Esophagus (tissue), 2 donors: Measurements from ENCODE around the gene ESRRB. TPM values are rescaled to one million over a fixed set of nuclear protein-coding genes. Genes with fewer than 3 reads are reported as not detected.

ENCODE experiments used
- H3K27ac ChIP-seq, 2 donors: one replicate each; pipeline ENCODE4 v1.5.1; 2013; ENCODE audit warnings: low read depth in 2 of 2, mild to moderate bottlenecking in 2 of 2, inconsistent platforms in 1 of 2, low read length in 1 of 2, moderate library complexity in 1 of 2
- H3K27me3 ChIP-seq, 2 donors: one replicate each; pipeline ENCODE4 v1.6.1; 2013; ENCODE audit warnings: low read length in 2 of 2, control low read depth in 1 of 2, mild to moderate bottlenecking in 1 of 2; ENCODE audit not compliant: insufficient read depth in 2 of 2, control insufficient read depth in 1 of 2
- H3K36me3 ChIP-seq, 2 donors: one replicate each; pipeline ENCODE4 v1.6.1; 2013; ENCODE audit warnings: low read length in 1 of 2; ENCODE audit not compliant: control insufficient read depth in 2 of 2, insufficient read depth in 2 of 2
- H3K4me1 ChIP-seq, 2 donors: one replicate each; pipeline ENCODE4 v1.6.1; 2013; ENCODE audit warnings: low read length in 1 of 2; ENCODE audit not compliant: control insufficient read depth in 2 of 2, insufficient read depth in 2 of 2
- H3K4me3 ChIP-seq, 2 donors: one replicate each; pipeline ENCODE4 v1.5.1; 2013; ENCODE audit warnings: low read length in 2 of 2, mild to moderate bottlenecking in 2 of 2, low read depth in 1 of 2, moderate library complexity in 1 of 2
- H3K9me3 ChIP-seq, 2 donors: one replicate each; pipeline ENCODE4 v1.6.1; 2013; ENCODE audit warnings: mild to moderate bottlenecking in 2 of 2, low read depth in 1 of 2, low read length in 1 of 2, moderate library complexity in 1 of 2; ENCODE audit not compliant: control insufficient read depth in 2 of 2, insufficient read depth in 1 of 2
- WGBS, 2 donors: extraction: QIAGEN DNeasy Blood & Tissue Kit; methylation state at CpG; one replicate each; pipeline ENCODE4 v1.1.7; 2013; 5-methylcytosine and 5-hydroxymethylcytosine counted together
- polyA plus RNA-seq, 2 donors: library from polyadenylated mRNA; stranded (reverse); fragments of 200-250 nt; gene quantifications; one replicate each; pipeline ENCODE4 v1.2.3, GENCODE V29; 2013
- donor health status: healthy with polysubstance abuse.
- donor health status: Bipolar disorder and iron deficiency.

ESRRB gene
- polyA plus RNA-seq, 2 donors, result 0.06 TPM; not detected in 1

DNA sequence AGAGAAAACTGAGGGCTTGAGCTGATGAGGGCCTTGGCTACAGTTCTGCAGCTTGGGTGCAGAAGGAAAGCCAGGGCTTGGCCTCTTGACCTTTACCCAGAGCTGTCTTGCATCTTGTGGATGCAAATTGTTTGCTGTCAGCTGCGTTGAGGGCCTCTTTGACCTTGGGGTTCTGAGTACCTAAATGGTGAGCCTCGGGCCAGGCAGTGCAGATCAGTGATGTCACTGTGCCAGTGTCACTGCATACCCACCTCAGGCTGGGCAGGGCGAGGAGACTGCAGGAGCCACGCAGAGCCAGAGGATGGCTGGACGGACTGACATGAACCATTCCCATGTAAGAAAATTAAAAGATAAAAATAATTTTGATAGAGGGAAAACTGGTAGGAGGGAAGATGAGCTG lies 18.6 kb downstream of the ESRRB start:
- Histone ChIP-seq H3K4me1 (no peaks in the 10 kb centered on the region), H3K4me3 (no peak overlapping the region), H3K9me3 (no peaks in the 10 kb centered on the region), H3K27me3 (no peaks in the 10 kb centered on the region), H3K27ac (no peak overlapping the region), H3K36me3 (no peaks in the 10 kb centered on the region)
- WGBS, 2 donors, result 77 to 79% methylated on average over 5 of the region's 5 CpGs

DNA sequence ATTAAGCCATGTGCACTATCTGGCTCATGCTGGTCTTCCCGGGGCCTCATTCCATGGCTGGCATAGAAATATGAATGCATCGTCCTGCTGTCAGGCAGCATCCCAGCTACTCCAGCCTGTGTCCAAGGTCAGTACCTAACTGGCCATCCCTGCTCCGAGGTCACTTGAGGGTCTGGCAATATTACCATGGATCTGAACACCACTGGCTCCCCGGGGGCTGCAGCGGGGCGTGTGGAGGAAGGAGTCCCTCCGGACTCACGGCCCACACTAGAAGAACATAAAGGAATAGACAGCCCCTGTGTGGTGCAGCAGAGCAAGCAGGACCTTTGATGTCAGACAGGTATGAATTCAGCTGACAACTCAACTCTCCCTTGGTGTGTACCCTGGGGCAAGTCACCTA lies 19.2 kb downstream of the ESRRB start:
- Histone ChIP-seq H3K4me3 (no peak overlapping the region), H3K9me3 (no peaks in the 10 kb centered on the region), H3K4me1 (no peaks in the 10 kb centered on the region), H3K36me3 (no peaks in the 10 kb centered on the region), H3K27me3 (no peaks in the 10 kb centered on the region), H3K27ac (no peak overlapping the region)
- 80 to 87% methylated on average over 8 of the region's 8 CpGs for WGBS, 2 donors

DNA sequence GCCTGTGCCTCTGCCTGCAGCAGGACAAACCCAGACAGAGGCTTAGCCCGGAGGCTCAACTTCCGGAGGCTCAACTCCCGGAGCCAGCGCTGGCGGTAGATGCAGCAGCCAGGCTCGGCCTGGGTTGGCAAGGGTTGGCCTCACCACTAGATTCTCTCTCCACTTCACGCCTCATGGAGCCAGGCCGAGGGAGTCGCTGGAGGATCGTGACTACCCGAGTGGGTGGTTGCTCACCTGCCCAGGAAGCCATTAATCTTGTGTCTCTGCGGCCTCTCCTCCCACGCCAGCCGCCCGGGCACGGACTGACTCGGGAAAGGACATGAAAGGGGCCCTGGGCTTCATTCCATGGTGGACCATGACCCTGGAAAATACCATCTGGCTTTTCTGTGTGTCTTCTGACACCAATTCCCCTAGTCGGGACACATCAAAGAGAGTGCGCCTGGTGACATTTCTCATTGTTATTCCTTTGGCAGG lies 20.8 kb downstream of the ESRRB start:
- H3K9me3 ChIP-seq, result no peaks in the 10 kb centered on the region
- WGBS, 2 donors, result 46 to 57% methylated on average over 19 of the region's 19 CpGs

DNA sequence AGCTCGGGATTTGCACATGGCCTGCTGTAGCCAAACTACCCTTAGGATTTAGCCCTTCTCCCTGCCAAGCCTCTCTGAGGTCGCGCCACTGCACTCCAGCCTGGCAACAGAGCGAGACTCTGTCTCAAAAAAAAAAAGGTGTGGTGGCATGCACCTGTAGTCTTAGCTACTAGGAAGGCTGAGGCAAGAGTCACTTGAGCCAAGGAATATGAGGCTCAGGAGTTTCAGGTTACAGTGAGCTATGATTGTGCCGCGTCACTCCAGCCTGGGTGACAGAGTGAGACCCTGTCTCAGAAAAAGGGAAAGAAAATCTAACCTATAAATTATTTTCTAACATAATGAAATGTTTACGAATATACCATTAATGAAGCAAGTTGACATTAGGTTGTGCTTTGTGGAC lies 29.7 kb downstream of the ESRRB start:
- Histone ChIP-seq H3K9me3 (no peaks in the 10 kb centered on the region), H3K27me3 (no peaks in the 10 kb centered on the region), H3K4me3 (no peak overlapping the region), H3K27ac (no peak overlapping the region), H3K4me1 (no peaks in the 10 kb centered on the region), H3K36me3 (no peaks in the 10 kb centered on the region)
- 78 to 80% methylated on average over 7 of the region's 7 CpGs for WGBS, 2 donors

More for the DNA sequence above, 20.8 kb downstream of the ESRRB start:
- no peak overlapping the region for H3K4me3 ChIP-seq
- no peaks in the 10 kb centered on the region for H3K36me3 ChIP-seq
- no peaks in the 10 kb centered on the region for H3K27me3 ChIP-seq
- H3K27ac ChIP-seq, result no peak overlapping the region
- no peaks in the 10 kb centered on the region for H3K4me1 ChIP-seq

DNA sequence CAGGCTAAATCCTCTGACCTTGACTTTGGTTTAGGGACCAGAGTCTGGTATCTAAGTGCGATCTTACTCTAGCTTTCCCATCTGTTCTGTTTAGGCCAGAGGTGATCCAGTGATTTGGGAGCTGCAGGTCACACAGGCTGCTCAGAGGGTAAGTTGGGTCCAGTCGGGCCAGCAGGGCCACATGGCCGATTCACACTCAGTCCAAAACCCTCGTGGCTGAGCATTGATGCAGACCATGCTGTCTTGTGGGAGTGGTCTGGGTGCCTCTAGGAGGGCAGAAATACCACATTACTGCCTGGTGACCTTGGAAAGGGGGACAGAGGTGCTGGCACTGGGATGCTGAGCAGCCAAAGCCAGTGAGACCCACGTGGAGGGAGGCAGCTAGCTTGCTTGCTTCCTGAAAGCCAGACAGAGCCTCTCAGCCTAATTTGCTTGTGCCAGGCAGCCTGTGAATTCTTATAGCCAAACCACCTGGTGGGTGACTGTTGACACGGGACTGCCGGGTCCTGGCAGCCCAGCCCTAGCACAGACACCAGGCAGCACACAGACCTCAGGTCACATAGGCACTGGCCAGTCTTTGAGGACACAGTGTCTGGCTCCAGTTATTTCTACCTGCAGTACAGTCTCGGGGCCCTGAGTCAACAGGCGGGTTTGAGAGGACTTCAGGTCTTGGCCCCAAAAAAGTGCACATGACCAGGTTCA lies 31.7 kb downstream of the ESRRB start:
- Histone ChIP-seq H3K9me3 (no peaks in the 10 kb centered on the region), H3K4me3 (no peak overlapping the region), H3K4me1 (no peaks in the 10 kb centered on the region), H3K27me3 (no peaks in the 10 kb centered on the region), H3K36me3 (no peaks in the 10 kb centered on the region), H3K27ac (no peak overlapping the region)
- 69 to 76% methylated on average over 9 of the region's 9 CpGs for WGBS, 2 donors

DNA sequence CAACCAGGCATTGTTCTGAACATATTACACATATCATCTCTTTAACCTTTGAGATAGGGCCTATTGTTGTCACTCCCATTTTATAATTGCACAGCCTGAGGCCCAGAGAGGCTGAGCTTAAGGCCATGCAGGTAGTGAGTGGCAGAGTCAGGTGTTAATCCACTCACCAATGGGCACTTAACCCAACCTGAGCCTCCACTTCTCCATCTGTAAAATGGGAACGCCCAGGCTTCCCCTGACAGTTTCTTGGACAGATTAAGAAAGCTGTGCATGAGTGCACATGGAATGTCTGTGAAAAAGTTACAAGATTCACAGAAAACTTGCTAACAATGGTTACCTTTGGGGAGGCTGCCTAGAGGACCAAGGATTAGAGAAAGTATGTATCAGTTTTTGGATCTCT lies 32.9 kb downstream of the ESRRB start:
- WGBS, 2 donors, result 83 to 91% methylated on average over 1 of the region's 1 CpG
- no peaks in the 10 kb centered on the region for H3K27me3 ChIP-seq
- H3K4me1 ChIP-seq, result no peaks in the 10 kb centered on the region
- no peak overlapping the region for H3K27ac ChIP-seq
- H3K4me3 ChIP-seq, result no peak overlapping the region
- H3K9me3 ChIP-seq, result no peaks in the 10 kb centered on the region
- no peaks in the 10 kb centered on the region for H3K36me3 ChIP-seq

DNA sequence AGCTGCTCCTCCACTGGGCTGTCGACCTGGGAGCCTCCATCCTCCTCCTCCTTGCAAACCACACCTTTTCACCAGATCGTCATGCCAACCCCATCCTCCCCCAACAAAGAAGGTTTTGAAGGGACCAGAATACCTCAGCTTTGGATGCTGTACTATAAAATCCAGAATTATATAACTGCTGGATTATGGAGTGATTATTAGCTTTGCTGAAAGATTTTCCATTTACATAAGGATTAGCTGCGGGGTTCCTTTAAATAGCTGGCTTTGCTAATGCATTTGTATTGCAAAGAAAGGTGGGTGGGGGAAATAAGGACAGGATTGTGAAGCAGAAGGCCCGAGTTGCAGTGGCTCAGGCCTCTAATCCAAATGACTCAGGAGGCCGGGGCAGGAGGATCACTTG lies 36.6 kb downstream of the ESRRB start:
- 26 to 41% methylated on average over 5 of the region's 5 CpGs for WGBS, 2 donors
- Histone ChIP-seq H3K4me1 (no peaks in the 10 kb centered on the region), H3K27me3 (no peaks in the 10 kb centered on the region), H3K4me3 (no peak overlapping the region), H3K9me3 (no peaks in the 10 kb centered on the region), H3K27ac (no peak overlapping the region), H3K36me3 (no peaks in the 10 kb centered on the region)

DNA sequence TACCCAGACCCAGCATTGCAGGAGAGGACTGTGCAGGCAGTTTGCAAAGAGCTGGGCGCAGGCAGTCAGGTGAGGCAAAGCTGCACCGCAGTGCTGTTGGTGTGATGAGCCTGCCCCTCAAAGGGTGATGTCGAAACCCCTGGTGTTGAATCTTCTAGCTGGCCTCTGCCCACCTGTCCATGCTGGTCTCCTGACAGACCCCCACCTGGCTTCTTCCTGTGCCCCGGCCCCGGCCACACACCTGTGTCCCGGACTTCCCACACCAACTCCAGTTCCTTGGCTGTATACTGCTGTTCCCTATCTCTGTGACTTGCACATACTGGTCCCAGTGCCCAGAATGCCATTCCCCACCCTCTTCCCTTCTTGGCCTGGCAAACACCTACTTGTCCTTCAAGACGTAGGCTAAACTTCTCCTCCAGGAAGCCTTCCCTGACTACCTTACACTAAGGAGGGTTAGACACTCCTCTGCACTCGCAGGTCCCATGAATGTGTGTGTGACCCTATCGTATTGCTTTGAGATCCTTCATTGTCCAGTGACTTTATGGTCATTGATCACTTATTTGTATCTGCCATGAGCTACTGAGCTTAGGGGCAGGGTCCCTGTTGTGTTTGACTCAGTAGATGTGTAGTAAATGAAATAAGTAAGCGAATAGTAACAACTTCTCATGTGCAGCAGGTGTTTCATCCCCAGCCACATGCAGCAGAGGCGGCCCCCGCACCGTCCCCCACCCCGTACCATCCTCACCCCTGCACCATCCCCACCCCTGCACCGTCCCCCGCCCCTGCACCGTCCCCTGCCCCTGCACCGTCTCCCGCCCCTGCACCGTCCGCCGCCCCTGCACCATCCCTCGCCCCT lies 37.4 kb downstream of the ESRRB start:
- Histone ChIP-seq H3K9me3 (no peaks in the 10 kb centered on the region), H3K27ac (no peak overlapping the region), H3K4me3 (no peak overlapping the region), H3K36me3 (no peaks in the 10 kb centered on the region), H3K4me1 (no peaks in the 10 kb centered on the region), H3K27me3 (no peaks in the 10 kb centered on the region)
- 39 to 50% methylated on average over 14 to 23 of the region's 23 CpGs for WGBS, 2 donors

DNA sequence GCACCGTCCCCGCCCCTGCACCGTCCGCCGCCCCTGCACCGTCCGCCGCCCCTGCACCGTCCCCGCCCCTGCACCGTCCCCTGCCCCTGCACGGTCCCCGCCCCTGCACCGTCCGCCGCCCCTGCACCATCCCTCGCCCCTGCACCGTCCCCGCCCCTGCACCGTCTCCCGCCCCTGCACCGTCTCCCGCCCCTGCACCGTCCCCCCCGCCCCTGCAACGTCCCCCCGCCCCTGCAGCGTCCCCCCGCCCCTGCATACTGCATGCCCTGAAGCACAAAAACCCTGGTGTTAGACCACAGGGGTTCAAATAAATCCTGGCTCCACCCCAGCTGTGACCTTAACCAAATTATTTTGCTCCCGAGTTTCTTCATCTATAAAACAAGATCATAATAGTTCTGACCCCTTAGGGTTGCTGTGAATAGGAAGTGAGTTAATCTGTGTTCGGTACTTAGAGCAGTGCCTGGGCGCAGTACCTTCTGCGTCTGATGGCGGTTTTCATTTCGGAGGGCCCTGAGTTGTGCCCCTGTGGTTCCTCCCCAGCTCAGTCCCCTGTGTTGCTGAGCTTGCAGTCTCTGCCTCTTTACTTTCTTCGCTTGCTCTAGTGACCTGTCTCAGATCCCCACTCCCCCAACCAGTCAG lies 38.1 kb downstream of the ESRRB start:
- Histone ChIP-seq H3K27me3 (no peaks in the 10 kb centered on the region), H3K27ac (no peak overlapping the region), H3K4me3 (no peak overlapping the region), H3K36me3 (no peaks in the 10 kb centered on the region), H3K9me3 (no peaks in the 10 kb centered on the region), H3K4me1 (no peaks in the 10 kb centered on the region)
- 10 to 20% methylated on average over 17 to 35 of the region's 36 CpGs for WGBS, 2 donors
